ENCODE measurements around the gene FER.
"Not testable (repeated sequence)": the region's sequence is repeated elsewhere in the genome, so short reads cannot be mapped to it uniquely, and the experiment has no call there.

The FER gene

GRCh38 chr5:109028608-109029299 lies 281.1 kb downstream of the FER start:
- DNase-seq (ENCODE audit: low read depth in 1 of 2, low spot score in 1 of 2): no peak

GRCh38 chr5:109029847-109030246 lies 282.1 kb downstream of the FER start:
- no peak for DNase-seq (ENCODE audit: low read depth in 1 of 2, low spot score in 1 of 2)

- DNase-seq (ENCODE audit: low read depth in 1 of 2, low spot score in 1 of 2): no peak
Observed at GRCh38 chr5:109030360-109031143, 282.9 kb downstream of the FER start.

GRCh38 chr5:109034306-109034705 lies 286.6 kb downstream of the FER start:
- DNase-seq (ENCODE audit: low read depth in 1 of 2, low spot score in 1 of 2): no peak

- no peak for DNase-seq (ENCODE audit: low read depth in 1 of 2, low spot score in 1 of 2)
Observed at GRCh38 chr5:109035436-109035835, 287.7 kb downstream of the FER start.

GRCh38 chr5:109038209-109038840 lies 290.6 kb downstream of the FER start:
- DNase-seq (ENCODE audit: low read depth in 1 of 2, low spot score in 1 of 2): no peak

- no peak for DNase-seq (ENCODE audit: low read depth in 1 of 2, low spot score in 1 of 2)
Observed at GRCh38 chr5:109041317-109041716, 293.6 kb downstream of the FER start.

- DNase-seq (ENCODE audit: low read depth in 1 of 2, low spot score in 1 of 2): no peak
Observed at GRCh38 chr5:109045710-109046109, 298.0 kb downstream of the FER start.

GRCh38 chr5:109049565-109049964 lies 301.9 kb downstream of the FER start:
- no peak for DNase-seq (ENCODE audit: low read depth in 1 of 2, low spot score in 1 of 2)

- not testable (repeated sequence) for DNase-seq (ENCODE audit: low read depth in 1 of 2, low spot score in 1 of 2)
Observed at GRCh38 chr5:109050321-109050720, 302.6 kb downstream of the FER start.

- DNase-seq (ENCODE audit: low read depth in 1 of 2, low spot score in 1 of 2): not testable (repeated sequence)
Observed at GRCh38 chr5:109052216-109052615, 304.5 kb downstream of the FER start.

GRCh38 chr5:109053995-109054417 lies 306.3 kb downstream of the FER start:
- DNase-seq (ENCODE audit: low read depth in 1 of 2, low spot score in 1 of 2): no peak

GRCh38 chr5:109060378-109061025 lies 312.8 kb downstream of the FER start:
- no peak for DNase-seq (ENCODE audit: low read depth in 1 of 2, low spot score in 1 of 2)

- no peak for DNase-seq (ENCODE audit: low read depth in 1 of 2, low spot score in 1 of 2)
Observed at GRCh38 chr5:109062664-109063063, 315.0 kb downstream of the FER start.

- DNase-seq (ENCODE audit: low read depth in 1 of 2, low spot score in 1 of 2): no peak
Observed at GRCh38 chr5:109063223-109063622, 315.5 kb downstream of the FER start.

- no peak for DNase-seq (ENCODE audit: low read depth in 1 of 2, low spot score in 1 of 2)
Observed at GRCh38 chr5:109076741-109077140, 329.0 kb downstream of the FER start.

GRCh38 chr5:109078448-109078847 lies 330.8 kb downstream of the FER start:
- DNase-seq (ENCODE audit: low read depth in 1 of 2, low spot score in 1 of 2): no peak

GRCh38 chr5:109080481-109080880 lies 332.8 kb downstream of the FER start:
- DNase-seq (ENCODE audit: low read depth in 1 of 2, low spot score in 1 of 2): no peak

GRCh38 chr5:109080896-109081295 lies 333.2 kb downstream of the FER start:
- no peak for DNase-seq (ENCODE audit: low read depth in 1 of 2, low spot score in 1 of 2)

GRCh38 chr5:109083937-109084336 lies 336.2 kb downstream of the FER start:
- DNase-seq (ENCODE audit: low read depth in 1 of 2, low spot score in 1 of 2): no peak

GRCh38 chr5:109089191-109089590 lies 341.5 kb downstream of the FER start:
- no peak for DNase-seq (ENCODE audit: low read depth in 1 of 2, low spot score in 1 of 2)

- DNase-seq (ENCODE audit: low read depth in 1 of 2, low spot score in 1 of 2): no peak
Observed at GRCh38 chr5:109099081-109099480, 351.4 kb downstream of the FER start.

Measured in activated T-helper 1 cell treated with anti-CD3 and anti-CD28 coated beads, Interleukin-2, amount 50 U/mL, for 16 hours (primary cell).